ENCODE measurements around the gene DENND4A.

The DENND4A gene

GRCh38 chr15:65663521-65663920, 128.6 kb downstream of the DENND4A start:
- Histone ChIP-seq H3K9ac (ENCODE audit: low read length) (no peak overlapping the region), H3K27ac (ENCODE audit: low read depth, low read length) (no peak overlapping the region), H3K4me3 (ENCODE audit: low read length) (no peak overlapping the region), H3K36me3 (ENCODE audit: control insufficient read depth, insufficient read depth, low read length) (peaks cover 4% of the 10 kb centered on the region), H3K4me1 (ENCODE audit: control insufficient read depth, insufficient read depth, low read length) (no peaks in the 10 kb centered on the region), H3K27me3 (ENCODE audit: control insufficient read depth, insufficient read depth, low read length) (no peaks in the 10 kb centered on the region)

DNA sequence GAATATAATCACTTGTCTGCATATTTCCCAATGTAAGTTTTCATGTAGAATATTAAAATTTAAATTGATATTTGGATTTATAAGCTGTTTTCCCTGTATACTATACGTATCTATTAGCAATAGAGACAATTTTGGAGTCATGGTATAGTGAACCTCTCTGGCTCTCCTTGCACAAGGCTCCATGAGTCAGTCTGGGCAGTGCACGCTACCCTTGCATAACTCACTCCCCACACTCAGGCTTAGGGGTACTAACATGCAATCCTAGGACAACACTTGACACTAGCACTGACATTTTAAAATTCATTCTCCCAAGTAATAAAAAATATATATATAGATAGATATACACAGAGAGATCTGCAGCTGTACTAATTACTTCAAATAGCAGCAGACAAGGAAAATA, 131.2 kb downstream of the DENND4A start:
- no peak overlapping the region for H3K9ac ChIP-seq (ENCODE audit: low read length)
- H3K36me3 ChIP-seq (ENCODE audit: control insufficient read depth, insufficient read depth, low read length) = no peaks in the 10 kb centered on the region
- no peaks in the 10 kb centered on the region for H3K27me3 ChIP-seq (ENCODE audit: control insufficient read depth, insufficient read depth, low read length)
- H3K4me1 ChIP-seq (ENCODE audit: control insufficient read depth, insufficient read depth, low read length) = no peaks in the 10 kb centered on the region
- H3K4me3 ChIP-seq (ENCODE audit: low read length) = no peak overlapping the region
- no peak overlapping the region for H3K27ac ChIP-seq (ENCODE audit: low read depth, low read length)

- no peaks in the 10 kb centered on the region for H3K36me3 ChIP-seq (ENCODE audit: control insufficient read depth, insufficient read depth, low read length)
- no peaks in the 10 kb centered on the region for H3K4me1 ChIP-seq (ENCODE audit: control insufficient read depth, insufficient read depth, low read length)
- no peak overlapping the region for H3K27ac ChIP-seq (ENCODE audit: low read depth, low read length)
- no peaks in the 10 kb centered on the region for H3K27me3 ChIP-seq (ENCODE audit: control insufficient read depth, insufficient read depth, low read length)
- no peak overlapping the region for H3K9ac ChIP-seq (ENCODE audit: low read length)
- H3K4me3 ChIP-seq (ENCODE audit: low read length) = no peak overlapping the region
These were observed 132.5 kb downstream of the DENND4A start for GRCh38 chr15:65659502-65660052.

- Histone ChIP-seq H3K36me3 (ENCODE audit: control insufficient read depth, insufficient read depth, low read length) (peaks cover 5% of the 10 kb centered on the region), H3K4me1 (ENCODE audit: control insufficient read depth, insufficient read depth, low read length) (no peaks in the 10 kb centered on the region), H3K4me3 (ENCODE audit: low read length) (no peak overlapping the region), H3K27me3 (ENCODE audit: control insufficient read depth, insufficient read depth, low read length) (no peaks in the 10 kb centered on the region), H3K9ac (ENCODE audit: low read length) (no peak overlapping the region), H3K27ac (ENCODE audit: low read depth, low read length) (no peak overlapping the region)
These were observed 136.6 kb downstream of the DENND4A start for GRCh38 chr15:65655457-65655856.

GRCh38 chr15:65655026-65655425, 137.1 kb downstream of the DENND4A start:
- no peaks in the 10 kb centered on the region for H3K4me1 ChIP-seq (ENCODE audit: control insufficient read depth, insufficient read depth, low read length)
- H3K36me3 ChIP-seq (ENCODE audit: control insufficient read depth, insufficient read depth, low read length) = peaks cover 5% of the 10 kb centered on the region
- no peaks in the 10 kb centered on the region for H3K27me3 ChIP-seq (ENCODE audit: control insufficient read depth, insufficient read depth, low read length)
- no peak overlapping the region for H3K9ac ChIP-seq (ENCODE audit: low read length)
- no peak overlapping the region for H3K27ac ChIP-seq (ENCODE audit: low read depth, low read length)
- H3K4me3 ChIP-seq (ENCODE audit: low read length) = no peak overlapping the region

DNA sequence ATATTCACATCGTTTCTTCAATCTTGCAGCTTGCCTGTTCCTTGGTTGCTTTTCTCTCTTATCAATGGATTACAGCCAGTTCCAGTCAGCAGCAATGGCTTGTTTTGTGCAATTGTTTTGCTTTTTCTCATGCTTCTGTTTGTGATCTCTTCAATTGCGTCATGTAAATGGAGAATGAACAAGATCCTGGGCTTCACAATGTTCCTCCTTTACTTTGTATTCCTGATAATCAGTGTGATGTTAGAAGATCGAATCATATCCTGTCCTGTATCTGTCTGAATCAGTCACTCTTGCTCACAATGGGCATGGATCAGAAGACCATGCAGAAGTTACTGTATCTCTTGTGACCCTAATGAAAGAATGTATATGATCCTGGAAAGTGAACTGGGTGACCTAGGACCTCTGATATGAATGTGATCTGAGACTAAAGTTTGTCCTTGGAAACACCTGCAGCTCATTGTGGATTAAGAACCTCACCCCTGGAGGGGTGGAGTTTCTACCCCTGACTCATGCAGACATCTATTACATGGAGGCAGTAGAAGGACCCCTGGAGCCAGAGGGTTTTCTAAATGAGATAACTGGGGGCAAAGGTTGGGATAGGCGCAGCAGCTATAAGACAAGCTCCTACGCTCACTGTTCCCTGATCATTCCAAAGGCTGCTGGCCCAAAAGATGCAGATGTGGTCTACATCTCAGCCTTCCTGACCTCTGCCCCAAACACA, 138.1 kb downstream of the DENND4A start:
- Histone ChIP-seq H3K27ac (ENCODE audit: low read depth, low read length) (no peak overlapping the region), H3K4me1 (ENCODE audit: control insufficient read depth, insufficient read depth, low read length) (no peaks in the 10 kb centered on the region), H3K36me3 (ENCODE audit: control insufficient read depth, insufficient read depth, low read length) (peaks cover 5% of the 10 kb centered on the region), H3K4me3 (ENCODE audit: low read length) (no peak overlapping the region), H3K9ac (ENCODE audit: low read length) (no peak overlapping the region), H3K27me3 (ENCODE audit: control insufficient read depth, insufficient read depth, low read length) (no peaks in the 10 kb centered on the region)

DNA sequence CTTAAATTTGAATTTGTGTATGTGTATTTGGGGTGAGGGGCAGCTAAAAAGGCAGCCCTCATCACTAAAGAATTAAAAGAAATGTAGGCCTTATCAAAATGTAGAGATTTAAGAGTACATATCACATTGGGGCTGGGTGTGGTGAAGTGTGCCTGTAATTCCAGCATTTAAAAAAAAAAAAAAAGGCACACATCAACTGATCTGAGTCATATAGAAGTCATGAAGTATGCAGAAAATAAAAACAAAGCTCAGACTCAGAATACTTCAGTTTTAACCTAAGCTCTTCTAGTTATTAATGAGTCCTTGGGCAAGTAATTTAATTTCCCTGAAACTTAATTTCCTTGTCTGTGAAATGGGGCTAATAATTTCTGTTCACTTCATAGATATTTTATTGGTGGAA, 138.8 kb downstream of the DENND4A start:
- H3K36me3 ChIP-seq (ENCODE audit: control insufficient read depth, insufficient read depth, low read length) = peaks cover 5% of the 10 kb centered on the region

GRCh38 chr15:65651831-65652749, 140.0 kb downstream of the DENND4A start:
- no peaks in the 10 kb centered on the region for H3K4me1 ChIP-seq (ENCODE audit: control insufficient read depth, insufficient read depth, low read length)
- H3K36me3 ChIP-seq (ENCODE audit: control insufficient read depth, insufficient read depth, low read length) = peaks cover 5% of the 10 kb centered on the region
- no peaks in the 10 kb centered on the region for H3K27me3 ChIP-seq (ENCODE audit: control insufficient read depth, insufficient read depth, low read length)
- no peak overlapping the region for H3K4me3 ChIP-seq (ENCODE audit: low read length)
- no peak overlapping the region for H3K27ac ChIP-seq (ENCODE audit: low read depth, low read length)
- H3K9ac ChIP-seq (ENCODE audit: low read length) = no peak overlapping the region

More for the DNA sequence above, 138.8 kb downstream of the DENND4A start:
- Histone ChIP-seq H3K9ac (ENCODE audit: low read length) (no peak overlapping the region), H3K27me3 (ENCODE audit: control insufficient read depth, insufficient read depth, low read length) (no peaks in the 10 kb centered on the region), H3K27ac (ENCODE audit: low read depth, low read length) (no peak overlapping the region), H3K4me1 (ENCODE audit: control insufficient read depth, insufficient read depth, low read length) (no peaks in the 10 kb centered on the region), H3K4me3 (ENCODE audit: low read length) (no peak overlapping the region)

DNA sequence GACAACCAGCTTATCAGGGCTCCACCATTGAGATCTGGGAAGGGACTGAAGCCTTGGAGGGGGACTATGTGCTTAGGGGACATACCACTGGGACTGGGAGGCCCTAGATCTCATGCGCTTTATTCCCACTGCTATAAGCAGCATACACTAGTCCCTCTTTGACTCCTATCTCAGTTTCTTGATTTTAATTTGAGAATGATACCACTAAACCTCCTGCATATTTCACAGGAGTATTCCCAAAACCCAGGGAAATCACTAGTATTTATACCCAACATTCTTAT, 141.1 kb downstream of the DENND4A start:
- peaks cover 5% of the 10 kb centered on the region for H3K36me3 ChIP-seq (ENCODE audit: control insufficient read depth, insufficient read depth, low read length)
- no peaks in the 10 kb centered on the region for H3K27me3 ChIP-seq (ENCODE audit: control insufficient read depth, insufficient read depth, low read length)
- no peak overlapping the region for H3K4me3 ChIP-seq (ENCODE audit: low read length)

GRCh38 chr15:65650312-65651041, 141.6 kb downstream of the DENND4A start:
- Histone ChIP-seq H3K27ac (ENCODE audit: low read depth, low read length) (no peak overlapping the region), H3K4me1 (ENCODE audit: control insufficient read depth, insufficient read depth, low read length) (no peaks in the 10 kb centered on the region), H3K4me3 (ENCODE audit: low read length) (no peak overlapping the region), H3K36me3 (ENCODE audit: control insufficient read depth, insufficient read depth, low read length) (peaks cover 5% of the 10 kb centered on the region), H3K9ac (ENCODE audit: low read length) (no peak overlapping the region), H3K27me3 (ENCODE audit: control insufficient read depth, insufficient read depth, low read length) (no peaks in the 10 kb centered on the region)

More for the DNA sequence above, 141.1 kb downstream of the DENND4A start:
- Histone ChIP-seq H3K27ac (ENCODE audit: low read depth, low read length) (no peak overlapping the region), H3K9ac (ENCODE audit: low read length) (no peak overlapping the region), H3K4me1 (ENCODE audit: control insufficient read depth, insufficient read depth, low read length) (no peaks in the 10 kb centered on the region)

- Histone ChIP-seq H3K27ac (ENCODE audit: low read depth, low read length) (no peak overlapping the region), H3K9ac (ENCODE audit: low read length) (no peak overlapping the region), H3K36me3 (ENCODE audit: control insufficient read depth, insufficient read depth, low read length) (peaks cover 5% of the 10 kb centered on the region), H3K27me3 (ENCODE audit: control insufficient read depth, insufficient read depth, low read length) (no peaks in the 10 kb centered on the region), H3K4me3 (ENCODE audit: low read length) (no peak overlapping the region), H3K4me1 (ENCODE audit: control insufficient read depth, insufficient read depth, low read length) (no peaks in the 10 kb centered on the region)
These were observed 145.6 kb downstream of the DENND4A start for GRCh38 chr15:65646486-65646885.

DNA sequence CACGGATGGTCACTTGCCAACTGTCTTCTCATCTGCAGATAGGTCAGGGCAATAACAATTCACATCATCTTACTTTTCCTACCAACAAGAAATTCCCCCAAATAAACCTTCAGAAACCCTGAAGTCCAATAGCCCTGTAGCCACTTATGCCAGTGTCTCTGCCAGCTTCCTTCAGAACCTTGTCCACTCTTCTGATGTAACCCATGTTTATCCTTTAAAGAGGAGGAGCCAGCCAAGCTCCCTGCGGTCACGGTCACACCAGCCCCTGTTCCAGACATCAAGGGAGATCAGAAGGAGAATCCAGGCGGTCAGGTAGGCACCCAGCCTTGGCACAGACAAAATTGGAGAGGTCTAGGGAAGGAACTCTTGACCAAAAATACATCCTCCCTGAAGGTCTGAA, 146.7 kb downstream of the DENND4A start:
- Histone ChIP-seq H3K9ac (ENCODE audit: low read length) (no peak overlapping the region), H3K27ac (ENCODE audit: low read depth, low read length) (no peak overlapping the region), H3K4me3 (ENCODE audit: low read length) (no peak overlapping the region), H3K27me3 (ENCODE audit: control insufficient read depth, insufficient read depth, low read length) (no peaks in the 10 kb centered on the region), H3K4me1 (ENCODE audit: control insufficient read depth, insufficient read depth, low read length) (no peaks in the 10 kb centered on the region), H3K36me3 (ENCODE audit: control insufficient read depth, insufficient read depth, low read length) (no peaks in the 10 kb centered on the region)

Measured in rectal smooth muscle tissue (tissue), 1 donor.